GM19452 (cell line): ENCODE data around the gene CTDP1.

Source experiments
- ATAC-seq: cut with Tn5 transposase; IDR thresholded peaks from one replicate; pipeline ENCODE4 v1.9.1; 2021; ENCODE audit not compliant: unreplicated experiment

Gene CTDP1

GRCh38 chr18:79679552-79680099 lies at the start of gene CTDP1:
TSS of gene CTDP1 (plus strand) at chr18:79679803. CDS start at chr18:79679948, 145 bp downstream.
- peak; percentile 70 for ATAC-seq

- ATAC-seq, result no peak
These were observed 49.1 kb upstream of the CTDP1 start for GRCh38 chr18:79630281-79631095.

GRCh38 chr18:79631096-79631507 lies 48.5 kb upstream of the CTDP1 start:
- ATAC-seq, result no peak

GRCh38 chr18:79631761-79632446 lies 47.7 kb upstream of the CTDP1 start:
- no peak for ATAC-seq

GRCh38 chr18:79632765-79633164 lies 46.8 kb upstream of the CTDP1 start:
- no peak for ATAC-seq

GRCh38 chr18:79634186-79634585 lies 45.4 kb upstream of the CTDP1 start:
- no peak for ATAC-seq

- ATAC-seq, result no peak
These were observed 44.8 kb upstream of the CTDP1 start for GRCh38 chr18:79634593-79635426.

GRCh38 chr18:79635427-79635726 lies 44.2 kb upstream of the CTDP1 start:
- no peak for ATAC-seq

GRCh38 chr18:79637181-79637920 lies 42.3 kb upstream of the CTDP1 start:
- no peak for ATAC-seq

- ATAC-seq, result no peak
These were observed 41.4 kb upstream of the CTDP1 start for GRCh38 chr18:79637921-79638909.

- ATAC-seq, result no peak
These were observed 40.4 kb upstream of the CTDP1 start for GRCh38 chr18:79639072-79639829.

GRCh38 chr18:79640064-79640672 lies 39.4 kb upstream of the CTDP1 start:
- ATAC-seq, result no peak

- ATAC-seq, result no peak
These were observed 38.7 kb upstream of the CTDP1 start for GRCh38 chr18:79640875-79641274.

- no peak for ATAC-seq
These were observed 37.7 kb upstream of the CTDP1 start for GRCh38 chr18:79641722-79642497.

GRCh38 chr18:79642626-79643025 lies 37.0 kb upstream of the CTDP1 start:
- no peak for ATAC-seq

- ATAC-seq, result no peak
These were observed 36.3 kb upstream of the CTDP1 start for GRCh38 chr18:79643054-79643984.
